Placental epithelial cell (primary cell): Measurements from ENCODE around the gene SLC22A23. TPM values are rescaled to one million over a fixed set of nuclear protein-coding genes. Genes with fewer than 3 reads are reported as not detected.

Experiments
- total RNA-seq: library from RNA; depleted of rRNA; stranded (reverse); fragments of >200 nt; gene quantifications from 2 replicates; pipeline ENCODE4 v1.2.3, GENCODE V29; 2012

Gene SLC22A23
- 0.54 and 2.7 TPM in 2 replicates for total RNA-seq

GRCh38 chr6:3456898-3457709, at the start of gene SLC22A23:
Gene SLC22A23 (minus strand): TSS chr6:3457050. CDS start chr6:3456559, 491 bp downstream.

DNA sequence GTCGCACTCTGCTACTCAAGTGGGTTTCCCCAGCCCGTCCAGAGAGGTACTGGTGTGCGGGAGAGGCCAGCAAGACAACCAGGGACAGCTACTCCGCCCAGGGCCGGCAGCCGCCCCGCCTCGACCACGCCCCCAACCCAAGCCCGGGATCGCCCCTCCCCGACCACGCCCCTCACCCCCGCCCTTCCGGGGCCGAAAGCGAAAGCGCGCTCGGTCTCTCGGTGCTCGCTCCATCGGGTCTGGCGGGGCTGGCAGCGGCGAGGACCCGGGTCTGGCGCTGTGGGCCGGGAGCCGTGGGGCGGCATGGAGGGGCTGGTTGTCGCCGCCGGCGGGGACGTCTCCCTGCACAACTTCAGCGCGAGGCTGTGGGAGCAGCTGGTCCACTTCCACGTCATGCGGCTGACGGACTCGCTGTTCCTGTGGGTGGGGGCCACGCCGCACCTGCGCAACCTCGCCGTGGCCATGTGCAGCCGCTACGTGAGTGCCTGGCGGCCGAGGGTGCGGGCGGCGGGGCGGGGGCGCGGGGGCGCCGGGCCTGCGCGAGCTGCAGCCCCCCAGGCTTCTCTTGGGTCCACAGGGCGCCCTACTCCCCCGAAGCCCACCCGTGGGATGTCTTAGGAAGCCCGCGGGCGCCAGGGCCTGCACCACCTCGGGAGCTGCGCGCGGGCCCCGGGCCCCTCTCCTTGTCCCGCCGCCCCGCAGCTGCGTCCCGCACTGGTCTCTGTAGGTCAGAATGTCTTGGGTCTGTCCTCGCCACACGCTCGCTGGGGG, 197.9 kb downstream of the SLC22A23 start, which contains the start of gene PSMG4:
Gene PSMG4, plus strand, starts transcription at position 228 of the 771 bp plus-strand sequence. Its CDS starts 76 bp downstream, at position 304.

DNA sequence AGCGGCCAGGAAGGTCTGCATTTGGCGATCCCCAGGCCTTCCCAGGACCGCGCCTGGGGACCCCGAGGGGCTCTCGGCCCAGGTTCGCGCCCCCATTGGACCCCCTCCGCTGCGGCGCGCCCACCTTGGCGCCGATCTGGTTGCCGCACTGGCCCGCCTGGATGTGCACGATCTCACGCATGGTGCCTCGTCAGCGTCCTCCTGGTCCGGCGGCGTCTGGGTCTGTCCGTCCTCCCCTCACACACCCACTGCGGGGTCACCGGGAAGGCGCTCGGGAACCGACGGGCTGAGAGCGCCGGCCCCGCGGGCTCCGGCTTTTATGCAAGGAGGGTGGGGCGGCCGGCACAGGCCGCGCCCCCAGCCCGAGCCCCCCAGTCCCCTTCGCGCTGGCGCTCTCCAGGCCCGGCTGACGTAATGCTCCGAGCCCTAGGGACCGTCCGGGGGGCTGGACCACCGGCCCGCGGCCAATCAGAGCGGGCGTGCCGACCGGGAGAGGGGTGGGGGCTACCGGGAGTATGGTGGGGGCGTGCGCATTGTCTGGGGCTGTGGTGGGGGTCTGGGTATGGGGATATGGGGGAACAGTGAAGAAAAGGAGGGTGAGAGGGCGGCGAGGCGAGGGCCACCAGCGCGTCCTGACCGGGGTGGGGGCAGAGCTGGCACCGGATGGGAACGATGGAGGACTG, 229.3 kb downstream of the SLC22A23 start, which contains the start of gene TUBB2B:
Gene TUBB2B, minus strand, starts transcription at position 291 of the 683 bp plus-strand sequence. Its CDS starts 110 bp downstream, at position 181.

Other genes starting within 250 kb of the SLC22A23 start
- 0.39 and 9.7 TPM in 2 replicates for gene TUBB2B, start 229.4 kb downstream of the SLC22A23 start, total RNA-seq
- 10.6 and 14.9 TPM in 2 replicates for gene PSMG4, start 198.1 kb downstream of the SLC22A23 start, total RNA-seq